Brain pericyte (primary cell): ENCODE measurements around the gene PORCN.
A peak's percentile ranks its signal among the peaks of the same experiment; 100 is the strongest.
"Not testable (repeated sequence)": the region's sequence is repeated elsewhere in the genome, so short reads cannot be mapped to it uniquely, and the experiment has no call there.

Experiments used
- DNase-seq: peaks from one replicate; pipeline ENCODE4 v3.0.0-alpha.2; 2012; ENCODE audit warnings: low read depth, low spot score

Gene PORCN

DNA sequence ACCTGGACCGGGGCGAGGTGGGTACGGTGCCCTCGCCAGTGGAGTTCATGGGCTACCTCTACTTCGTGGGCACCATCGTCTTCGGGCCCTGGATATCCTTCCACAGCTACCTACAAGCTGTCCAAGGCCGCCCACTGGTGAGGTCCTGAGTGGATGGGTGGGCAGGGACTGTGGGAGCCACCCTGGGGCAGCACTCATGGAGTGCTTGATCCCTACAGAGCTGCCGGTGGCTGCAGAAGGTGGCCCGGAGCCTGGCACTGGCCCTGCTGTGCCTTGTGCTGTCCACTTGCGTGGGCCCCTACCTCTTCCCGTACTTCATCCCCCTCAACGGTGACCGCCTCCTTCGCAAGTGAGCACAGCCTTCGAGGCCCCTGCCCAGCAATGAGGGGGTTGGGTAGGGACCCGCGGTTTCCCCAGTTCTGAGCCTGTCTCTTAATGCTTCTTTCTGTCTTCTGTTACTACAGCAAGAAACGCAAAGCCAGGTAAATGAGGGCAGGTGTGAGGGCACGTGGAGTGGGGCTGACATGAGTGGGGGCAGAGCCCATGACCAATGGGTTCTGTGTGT is 3.7 kb downstream of the PORCN start:
- DNase-seq: no peak

GRCh38 chrX:48513670-48514069 is 4.9 kb downstream of the PORCN start:
- no peak for DNase-seq

- no peak for DNase-seq
Measured at GRCh38 chrX:48514126-48514806, 5.5 kb downstream of the PORCN start.

- no peak for DNase-seq
Measured at GRCh38 chrX:48514868-48515460, 6.2 kb downstream of the PORCN start.

- DNase-seq: no peak
Measured at GRCh38 chrX:48515842-48516241, 7.0 kb downstream of the PORCN start.

GRCh38 chrX:48516285-48516684 is 7.5 kb downstream of the PORCN start:
- DNase-seq: no peak

GRCh38 chrX:48516987-48517386 is 8.2 kb downstream of the PORCN start:
- DNase-seq: no peak

DNA sequence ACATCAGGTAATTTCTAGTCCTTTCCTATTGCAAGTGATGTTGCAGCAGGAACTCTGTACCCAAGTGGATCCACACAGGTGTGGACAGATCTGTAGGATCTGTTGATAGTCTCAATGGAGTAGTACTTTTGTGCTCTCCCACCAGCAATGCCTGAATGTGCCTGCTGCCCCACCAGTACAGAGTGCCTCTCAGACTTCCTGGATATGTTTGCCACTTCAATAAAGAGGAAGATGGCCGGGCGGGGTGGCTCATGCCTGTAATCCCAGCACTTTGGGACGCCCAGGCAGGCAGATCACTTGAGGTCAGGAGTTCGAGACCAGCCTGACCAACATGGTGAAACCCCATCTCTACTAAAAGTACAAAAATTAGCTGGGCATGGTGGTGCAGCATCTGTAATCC is 10.7 kb downstream of the PORCN start:
- not testable (repeated sequence) for DNase-seq

GRCh38 chrX:48520455-48520854 is 11.7 kb downstream of the PORCN start:
- DNase-seq: no peak

GRCh38 chrX:48520976-48521352 is 12.2 kb downstream of the PORCN start:
- no peak for DNase-seq

- peak; percentile 51 for DNase-seq
Measured at GRCh38 chrX:48521353-48522243, 12.8 kb downstream of the PORCN start, which contains the start of gene EBP. EBP (plus strand) TSS chrX:48521808; CDS start chrX:48523772, 1,964 bp downstream.

GRCh38 chrX:48522291-48522690 is 13.5 kb downstream of the PORCN start:
- no peak for DNase-seq

DNA sequence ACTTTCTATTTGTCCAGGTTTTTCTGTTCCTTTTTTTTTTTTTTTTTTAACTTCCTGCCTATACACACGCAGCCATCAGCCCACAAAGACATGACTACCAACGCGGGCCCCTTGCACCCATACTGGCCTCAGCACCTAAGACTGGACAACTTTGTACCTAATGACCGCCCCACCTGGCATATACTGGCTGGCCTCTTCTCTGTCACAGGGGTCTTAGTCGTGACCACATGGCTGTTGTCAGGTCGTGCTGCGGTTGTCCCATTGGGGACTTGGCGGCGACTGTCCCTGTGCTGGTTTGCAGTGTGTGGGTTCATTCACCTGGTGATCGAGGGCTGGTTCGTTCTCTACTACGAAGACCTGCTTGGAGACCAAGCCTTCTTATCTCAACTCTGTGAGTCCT is 14.9 kb downstream of the PORCN start:
- DNase-seq: no peak

DNA sequence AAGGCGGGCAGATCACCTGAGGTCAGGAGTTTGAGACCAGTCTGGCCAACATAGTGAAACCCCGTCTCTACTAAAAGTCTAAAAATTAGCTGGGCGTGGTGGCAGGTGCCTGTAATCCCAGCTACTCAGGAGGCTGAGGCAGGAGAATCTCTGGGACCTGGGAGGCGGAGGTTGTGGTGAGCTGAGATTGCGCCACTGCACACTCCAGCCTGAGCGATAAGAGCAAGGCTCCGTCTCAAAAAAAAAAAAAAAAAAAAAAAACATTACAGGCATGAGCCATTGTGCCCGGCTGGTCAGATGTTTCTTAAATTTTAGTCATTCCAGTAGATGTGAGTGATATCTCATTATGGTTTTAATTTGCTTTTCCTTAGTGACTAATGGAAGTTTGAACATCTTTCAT is 17.1 kb downstream of the PORCN start:
- not testable (repeated sequence) for DNase-seq

DNA sequence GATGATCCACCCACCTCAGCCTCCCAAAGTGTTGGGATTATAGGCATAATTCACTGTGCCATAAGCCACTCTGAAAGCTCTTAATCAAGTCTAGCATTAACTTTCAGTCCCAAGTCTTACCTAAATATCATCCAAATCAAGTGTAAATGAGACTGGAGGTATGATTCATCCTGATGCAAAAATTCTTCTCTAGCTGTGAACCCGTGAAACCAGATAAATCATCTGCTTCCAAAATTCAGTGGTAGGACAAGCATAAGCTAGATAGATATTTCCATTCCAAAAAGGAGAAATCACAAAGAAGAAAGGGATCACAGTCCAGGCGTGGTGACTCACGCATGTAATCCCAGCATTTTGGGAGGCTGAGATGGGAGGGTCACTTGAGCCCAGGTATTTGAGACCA is 21.9 kb downstream of the PORCN start:
- DNase-seq: no peak

DNA sequence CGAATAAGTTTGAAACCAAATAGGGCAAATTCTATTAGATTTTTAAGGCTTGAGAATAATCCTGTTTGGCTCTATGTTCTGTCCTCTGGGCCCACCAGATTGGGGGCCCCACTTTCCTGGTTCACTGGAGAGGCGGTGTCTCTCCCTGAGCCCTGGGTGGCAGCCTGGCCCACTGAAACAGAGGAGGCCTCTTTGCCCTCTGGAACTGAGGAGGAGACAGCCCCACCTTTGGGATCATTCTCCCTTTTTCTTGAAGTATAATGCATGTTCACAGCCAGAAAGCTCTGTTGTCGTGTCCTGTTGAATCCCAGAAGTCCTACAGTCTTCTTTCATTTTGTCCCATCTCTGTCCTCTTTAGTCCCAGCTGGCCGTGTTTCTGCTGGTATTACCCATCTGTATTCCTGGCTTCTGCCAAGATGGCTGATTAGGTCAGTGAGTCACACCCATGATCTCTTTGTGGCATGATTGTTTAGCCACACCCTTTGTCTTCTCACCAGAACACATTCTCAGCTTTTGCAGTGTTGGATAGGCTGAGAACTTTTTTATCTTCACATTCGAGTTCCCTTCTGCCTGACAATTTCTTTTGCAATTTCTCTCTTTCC is 22.7 kb downstream of the PORCN start:
- no peak for DNase-seq

GRCh38 chrX:48532161-48532560 is 23.4 kb downstream of the PORCN start:
- no peak for DNase-seq

- DNase-seq: no peak
Measured at GRCh38 chrX:48533165-48533564, 24.4 kb downstream of the PORCN start.

DNA sequence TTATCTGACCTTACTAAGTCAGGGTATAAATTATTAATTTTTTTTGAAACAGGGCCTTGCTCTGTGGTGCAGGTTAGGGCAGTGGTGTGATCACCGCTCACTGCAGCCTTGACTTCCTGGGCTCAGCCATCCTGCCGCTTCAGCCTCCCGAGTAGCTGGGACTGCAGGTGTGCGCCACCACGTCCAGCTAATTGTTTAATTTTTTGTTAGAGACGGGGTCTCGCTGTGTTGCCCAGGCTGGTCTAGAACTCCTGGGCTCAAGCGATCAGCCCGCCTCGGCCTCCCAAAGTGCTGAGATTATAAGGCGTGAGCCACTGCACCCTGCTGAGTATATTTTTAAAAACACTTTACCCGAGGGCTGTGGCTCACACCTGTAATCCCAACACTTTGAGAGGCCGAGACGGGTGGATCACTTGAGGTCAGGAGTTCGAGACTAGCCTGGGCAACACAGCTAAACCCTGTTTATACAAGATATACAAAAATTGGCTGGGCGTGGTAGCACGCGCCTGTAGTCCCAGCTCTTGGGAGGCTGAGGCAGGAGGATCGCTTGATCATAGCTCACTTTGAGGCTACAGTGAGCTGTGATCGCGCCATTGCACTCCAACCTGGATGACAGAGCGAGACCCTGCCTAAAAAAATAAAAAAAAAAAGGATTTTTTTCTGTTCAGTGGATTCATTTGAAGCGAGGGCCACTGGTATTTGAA is 30.0 kb downstream of the PORCN start:
- DNase-seq: no peak

GRCh38 chrX:48539345-48540027 is 30.7 kb downstream of the PORCN start, which contains the start of gene TBC1D25:
TBC1D25 (plus strand) TSS chrX:48539714; CDS start chrX:48539798, 84 bp downstream.
- DNase-seq: peak; percentile 87

DNA sequence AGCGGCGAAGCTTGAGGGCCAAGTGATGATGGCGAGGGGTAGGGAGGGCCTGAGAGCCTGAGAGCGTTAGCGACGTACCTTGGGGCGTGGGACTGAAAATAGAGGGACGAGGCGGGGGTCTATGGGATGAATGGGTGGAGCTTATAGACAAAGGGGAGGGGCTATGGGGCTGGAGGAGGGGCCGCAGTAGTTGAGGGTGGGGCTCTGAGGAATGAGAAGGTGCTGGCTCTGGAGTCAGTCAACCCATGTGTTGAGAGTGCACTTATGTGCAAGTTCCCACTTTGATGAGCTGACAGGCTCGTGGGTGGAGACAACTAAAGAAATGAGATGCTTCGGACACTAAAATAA is 31.2 kb downstream of the PORCN start:
- no peak for DNase-seq
